B cell (primary cell): Measurements from ENCODE around the gene PRKACA.

ENCODE experiments used
- EZH2 ChIP-seq: IDR thresholded peaks from 2 replicates; pipeline ENCODE4 v1.6.1; 2012; ENCODE audit warnings: borderline replicate concordance, low read depth, mild to moderate bottlenecking, moderate library complexity, low read length; ENCODE audit not compliant: insufficient read depth, poor library complexity, severe bottlenecking
- TF ChIP-seq, protein P1 (sequence below): fragments of 200-600 bp; IDR thresholded peaks from one replicate; pipeline ENCODE4 v1.8.0; 2022; ENCODE audit warnings: antibody characterized with exemption, mild to moderate bottlenecking

DNA sequence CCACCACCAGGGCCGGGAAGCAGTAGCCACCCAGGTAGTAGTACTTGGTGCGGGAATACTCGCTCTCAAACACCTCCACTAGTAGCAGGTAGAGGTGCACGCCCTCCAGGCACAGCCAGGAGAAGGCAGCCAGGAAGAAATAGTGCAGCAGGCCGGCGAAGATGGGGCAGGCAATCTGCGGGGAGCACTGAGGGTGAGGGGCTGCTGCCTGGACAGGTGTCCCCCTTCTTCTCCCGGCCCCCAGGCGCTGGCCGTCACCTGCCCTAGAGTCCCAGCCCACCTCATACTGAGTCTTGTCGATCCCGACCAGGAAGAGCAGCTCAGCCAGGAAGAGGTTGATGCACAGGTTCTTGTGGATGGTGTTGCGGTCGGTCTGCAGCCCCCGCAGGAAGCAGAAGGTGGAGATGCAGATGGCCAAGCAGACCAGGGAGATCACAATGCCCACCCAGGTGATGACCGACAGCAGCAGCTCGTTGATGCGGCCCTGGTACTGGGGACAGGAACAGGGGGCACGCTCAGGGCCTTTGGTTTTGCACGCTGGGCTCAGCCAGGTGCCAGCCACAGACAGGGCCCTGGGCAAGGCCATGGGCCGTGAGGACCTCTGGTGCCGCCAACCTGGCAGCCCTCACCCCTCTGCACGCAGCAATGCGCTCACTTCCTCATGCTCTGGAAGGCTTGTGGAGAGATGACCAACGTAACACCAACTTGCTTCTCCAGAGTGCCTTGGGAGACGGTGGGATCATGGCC is 39.6 kb upstream of the PRKACA start:
- TF ChIP-seq EZH2 = no peak
- TF ChIP-seq, protein P1, sequence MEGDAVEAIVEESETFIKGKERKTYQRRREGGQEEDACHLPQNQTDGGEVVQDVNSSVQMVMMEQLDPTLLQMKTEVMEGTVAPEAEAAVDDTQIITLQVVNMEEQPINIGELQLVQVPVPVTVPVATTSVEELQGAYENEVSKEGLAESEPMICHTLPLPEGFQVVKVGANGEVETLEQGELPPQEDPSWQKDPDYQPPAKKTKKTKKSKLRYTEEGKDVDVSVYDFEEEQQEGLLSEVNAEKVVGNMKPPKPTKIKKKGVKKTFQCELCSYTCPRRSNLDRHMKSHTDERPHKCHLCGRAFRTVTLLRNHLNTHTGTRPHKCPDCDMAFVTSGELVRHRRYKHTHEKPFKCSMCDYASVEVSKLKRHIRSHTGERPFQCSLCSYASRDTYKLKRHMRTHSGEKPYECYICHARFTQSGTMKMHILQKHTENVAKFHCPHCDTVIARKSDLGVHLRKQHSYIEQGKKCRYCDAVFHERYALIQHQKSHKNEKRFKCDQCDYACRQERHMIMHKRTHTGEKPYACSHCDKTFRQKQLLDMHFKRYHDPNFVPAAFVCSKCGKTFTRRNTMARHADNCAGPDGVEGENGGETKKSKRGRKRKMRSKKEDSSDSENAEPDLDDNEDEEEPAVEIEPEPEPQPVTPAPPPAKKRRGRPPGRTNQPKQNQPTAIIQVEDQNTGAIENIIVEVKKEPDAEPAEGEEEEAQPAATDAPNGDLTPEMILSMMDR = no peak
